GM12878 (cell line): Measurements from ENCODE around the gene TOB2. TPM values are rescaled to one million over a fixed set of nuclear protein-coding genes. Genes with fewer than 3 reads are reported as not detected.
A peak's percentile ranks its signal among the peaks of the same experiment; 100 is the strongest.

Source experiments
- ATF3 ChIP-seq: IDR thresholded peaks from 2 replicates; pipeline ENCODE4 v1.6.1; 2011; ENCODE audit warnings: low read depth, mild to moderate bottlenecking, low read length, moderate library complexity, borderline replicate concordance; ENCODE audit errors: extremely low read depth
- NKRF ChIP-seq: fragments of 450-650 bp; conservative IDR thresholded peaks from 2 replicates; pipeline ENCODE4 v1.6.1; 2017; ENCODE audit warnings: mild to moderate bottlenecking, moderate library complexity
- PML ChIP-seq: IDR thresholded peaks from 2 replicates; pipeline ENCODE4 v1.6.1; 2012; ENCODE audit warnings: low read length, inconsistent platforms
- PRDM15 ChIP-seq: fragments of 450-650 bp; formaldehyde crosslinking; IDR thresholded peaks from 2 replicates; pipeline ENCODE4 v1.4.0; 2020; ENCODE audit warnings: mild to moderate bottlenecking, moderate library complexity
- RAD21 ChIP-seq: IDR thresholded peaks from 2 replicates; pipeline ENCODE4 v1.6.1; 2011; ENCODE audit warnings: mild to moderate bottlenecking, low read depth, low read length, moderate library complexity; ENCODE audit not compliant: insufficient read depth
- RB1 ChIP-seq: fragments of 450-650 bp; formaldehyde crosslinking; IDR thresholded peaks from 2 replicates; pipeline ENCODE4 v1.6.1; 2017; ENCODE audit warnings: mild to moderate bottlenecking, borderline replicate concordance
- SIN3A ChIP-seq: IDR thresholded peaks from 2 replicates; pipeline ENCODE4 v1.6.1; 2012; ENCODE audit warnings: low read depth, low read length, improper control_type of control experiment
- SP1 ChIP-seq: IDR thresholded peaks from one replicate; pipeline ENCODE4 v1.6.1; 2011; ENCODE audit warnings: low read depth, low read length
- STAT1 ChIP-seq: fragments of 450-650 bp; conservative IDR thresholded peaks from 2 replicates; pipeline ENCODE4 v1.6.1; 2014; ENCODE audit warnings: antibody characterized with exemption, mild to moderate bottlenecking
- WRNIP1 ChIP-seq: IDR thresholded peaks from 2 replicates; pipeline ENCODE4 v1.6.1; 2011; ENCODE audit warnings: low read depth, low read length, improper control_type of control experiment, borderline replicate concordance
- ZNF592 ChIP-seq: fragments of 450-650 bp; IDR thresholded peaks from 2 replicates; pipeline ENCODE4 v1.6.1; 2017; ENCODE audit warnings: mild to moderate bottlenecking, moderate library complexity
- ZNF687 ChIP-seq: fragments of 450-650 bp; IDR thresholded peaks from 2 replicates; pipeline ENCODE4 v1.6.1; 2017; ENCODE audit warnings: mild to moderate bottlenecking, moderate library complexity
- polyA plus RNA-seq, 11 experiments: library from polyadenylated mRNA; depleted of rRNA in 4 of 11; unstranded in 6 of 11; stranded (reverse) in 5 of 11; fragments of >200 nt; fragmentation: Nextera tagmentation in 4 of 11; fragmentation: Illumina TruSeq in 1 of 11; extraction: Ambion mirVana in 4 of 11; extraction: Trizol in 1 of 11; gene quantifications; 1 replicate in 1 of 11; 2 replicates in 10 of 11; pipeline versions ENCODE4 v1.2.1 to v1.2.3, GENCODE V29; 2011 to 2016; ENCODE audit warnings: inconsistent platforms in 2 of 11, missing spikeins in 2 of 11, low read depth in 1 of 11
- total RNA-seq, 4 experiments: library from RNA; depleted of rRNA in 3 of 4; stranded (reverse); fragments of >200 nt in 3 of 4; fragmentation: Illumina TruSeq in 1 of 4; extraction: Trizol in 1 of 4; gene quantifications; 2 replicates each; pipeline versions ENCODE4 v1.2.1 to v1.2.3, GENCODE V29; 2013 to 2021

TOB2 gene
- total and polyA plus RNA-seq, 10 of the 15 experiments (the other 5 are each of a cell fraction or from before 2014, with no cell fraction given) = 4.5 to 32.0 (median 15.1) TPM

- TF ChIP-seq ZNF687 (peak; percentile 91), WRNIP1 (no peak), ZNF592 (0 out of 2 replicates have a peak, but pooled peaks have one; percentile 31), PML (no peak), SP1 (peak; percentile 94), ATF3 (no peak), STAT1 (peak; percentile 48), PRDM15 (CRISPR knock-in tag) (no peak), NKRF (peak; percentile 85), RB1 (peak; percentile 84; the same call in 1 of the 2 replicates), RAD21 (no peak), SIN3A (peak; percentile 98)
Measured at GRCh38 chr22:41446639-41447434, at the start of gene TOB2 (continued).
